Esophagus squamous epithelium (tissue), 4 donors: ENCODE data around the gene SMKR1.

Source experiments
- POLR2A ChIP-seq, 4 donors: fragments of 450-650 bp; IDR thresholded peaks; one replicate each; pipeline ENCODE4 v1.6.1; 2017; ENCODE audit warnings: antibody characterized with exemption in 4 of 4, mild to moderate bottlenecking in 4 of 4, moderate library complexity in 3 of 4
- TF ChIP-seq, protein P1 (sequence below), 6 experiments: fragments of 450-650 bp in 4 of 6; fragments of 200-600 bp in 2 of 6; sonication (generic) in 2 of 6; IDR thresholded peaks; one replicate each; pipeline ENCODE4 v1.5.1; 2016 to 2019; ENCODE audit warnings: antibody characterized with exemption in 6 of 6, mild to moderate bottlenecking in 4 of 6, moderate library complexity in 4 of 6

DNA sequence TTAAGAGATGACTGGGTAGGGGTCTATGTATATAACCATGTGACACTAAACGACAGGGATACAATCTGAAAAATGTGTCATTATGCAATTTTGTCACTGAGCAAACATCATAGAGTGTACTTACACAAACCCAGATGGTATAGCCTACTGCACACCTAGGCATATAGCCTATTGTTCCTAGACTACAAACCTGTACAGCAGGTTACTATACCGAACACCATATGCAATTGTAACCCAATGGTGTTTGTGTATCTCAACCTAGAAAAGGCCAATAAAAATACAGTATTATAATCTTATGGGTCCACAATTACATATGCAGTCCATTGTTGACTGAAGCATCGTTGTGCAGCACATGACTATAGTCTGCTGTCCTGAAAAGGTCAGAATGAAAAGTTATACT, 45.2 kb upstream of the SMKR1 start:
- TF ChIP-seq, protein P1, sequence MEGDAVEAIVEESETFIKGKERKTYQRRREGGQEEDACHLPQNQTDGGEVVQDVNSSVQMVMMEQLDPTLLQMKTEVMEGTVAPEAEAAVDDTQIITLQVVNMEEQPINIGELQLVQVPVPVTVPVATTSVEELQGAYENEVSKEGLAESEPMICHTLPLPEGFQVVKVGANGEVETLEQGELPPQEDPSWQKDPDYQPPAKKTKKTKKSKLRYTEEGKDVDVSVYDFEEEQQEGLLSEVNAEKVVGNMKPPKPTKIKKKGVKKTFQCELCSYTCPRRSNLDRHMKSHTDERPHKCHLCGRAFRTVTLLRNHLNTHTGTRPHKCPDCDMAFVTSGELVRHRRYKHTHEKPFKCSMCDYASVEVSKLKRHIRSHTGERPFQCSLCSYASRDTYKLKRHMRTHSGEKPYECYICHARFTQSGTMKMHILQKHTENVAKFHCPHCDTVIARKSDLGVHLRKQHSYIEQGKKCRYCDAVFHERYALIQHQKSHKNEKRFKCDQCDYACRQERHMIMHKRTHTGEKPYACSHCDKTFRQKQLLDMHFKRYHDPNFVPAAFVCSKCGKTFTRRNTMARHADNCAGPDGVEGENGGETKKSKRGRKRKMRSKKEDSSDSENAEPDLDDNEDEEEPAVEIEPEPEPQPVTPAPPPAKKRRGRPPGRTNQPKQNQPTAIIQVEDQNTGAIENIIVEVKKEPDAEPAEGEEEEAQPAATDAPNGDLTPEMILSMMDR (IDR thresholded peaks at IDR 0.05) = no peak
- TF ChIP-seq POLR2A (IDR thresholded peaks at IDR 0.05) = no peak
